ENCODE results near the gene DLL4. TPM values are rescaled to one million over a fixed set of nuclear protein-coding genes. Genes with fewer than 3 reads are reported as not detected.

Gene DLL4
- total RNA-seq, 1 donor from 2014 or later = 0.50 TPM

GRCh38 chr15:40927495-40927872 is 1.7 kb upstream of the DLL4 start:
- Histone ChIP-seq H3K4me3 (ENCODE audit: low read depth, low read length) (no peak overlapping the region), H3K36me3 (ENCODE audit: control insufficient read depth, insufficient read depth, low read length) (no peaks in the 10 kb centered on the region), H3K27me3 (ENCODE audit: control insufficient read depth, insufficient read depth, low read length) (peaks cover 89% of the 10 kb centered on the region)
- DNase-seq (ENCODE audit: low read depth) = no peak
- TF ChIP-seq CTCF (IDR thresholded peaks at IDR 0.05; ENCODE audit: insufficient read depth, low read length, poor library complexity, severe bottlenecking) = no peak

- peaks cover 93% of the 10 kb centered on the region for H3K27me3 ChIP-seq (ENCODE audit: control insufficient read depth, insufficient read depth, low read length)
- TF ChIP-seq CTCF (IDR thresholded peaks at IDR 0.05; ENCODE audit: insufficient read depth, low read length, poor library complexity, severe bottlenecking) = no peak
- DNase-seq (ENCODE audit: low read depth) = no peak
- H3K4me3 ChIP-seq (ENCODE audit: low read depth, low read length) = no peak overlapping the region
- H3K36me3 ChIP-seq (ENCODE audit: control insufficient read depth, insufficient read depth, low read length) = no peaks in the 10 kb centered on the region
Observed at GRCh38 chr15:40927873-40928806, 1.0 kb upstream of the DLL4 start.

- no peak for TF ChIP-seq CTCF (IDR thresholded peaks at IDR 0.05; ENCODE audit: insufficient read depth, low read length, poor library complexity, severe bottlenecking)
- DNase-seq (ENCODE audit: low read depth) = no peak
- Histone ChIP-seq H3K36me3 (ENCODE audit: control insufficient read depth, insufficient read depth, low read length) (no peaks in the 10 kb centered on the region), H3K4me3 (ENCODE audit: low read depth, low read length) (peak overlapping the region; percentile 25), H3K27me3 (ENCODE audit: control insufficient read depth, insufficient read depth, low read length) (peaks cover 85% of the 10 kb centered on the region)
Observed at GRCh38 chr15:40929660-40930429, 705 bp downstream of the DLL4 start.

GRCh38 chr15:40930430-40931299 is 1.5 kb downstream of the DLL4 start:
- Histone ChIP-seq H3K4me3 (ENCODE audit: low read depth, low read length) (peak overlapping the region; percentile 14), H3K27me3 (ENCODE audit: control insufficient read depth, insufficient read depth, low read length) (peaks cover 81% of the 10 kb centered on the region), H3K36me3 (ENCODE audit: control insufficient read depth, insufficient read depth, low read length) (no peaks in the 10 kb centered on the region)
- peak; percentile 90 for TF ChIP-seq CTCF (IDR thresholded peaks at IDR 0.05; ENCODE audit: insufficient read depth, low read length, poor library complexity, severe bottlenecking)
- DNase-seq (ENCODE audit: low read depth) = no peak

GRCh38 chr15:40931300-40932142 is 2.4 kb downstream of the DLL4 start:
- H3K36me3 ChIP-seq (ENCODE audit: control insufficient read depth, insufficient read depth, low read length) = no peaks in the 10 kb centered on the region
- no peak overlapping the region for H3K4me3 ChIP-seq (ENCODE audit: low read depth, low read length)
- no peak for DNase-seq (ENCODE audit: low read depth)
- H3K27me3 ChIP-seq (ENCODE audit: control insufficient read depth, insufficient read depth, low read length) = peaks cover 72% of the 10 kb centered on the region
- no peak for TF ChIP-seq CTCF (IDR thresholded peaks at IDR 0.05; ENCODE audit: insufficient read depth, low read length, poor library complexity, severe bottlenecking)
